ENCODE measurements around the gene MYLK4. TPM values are rescaled to one million over a fixed set of nuclear protein-coding genes. Genes with fewer than 3 reads are reported as not detected.

MYLK4 gene
- total and polyA plus RNA-seq, 4 donors, result 0.07 to 0.65 (median 0.39) TPM

DNA sequence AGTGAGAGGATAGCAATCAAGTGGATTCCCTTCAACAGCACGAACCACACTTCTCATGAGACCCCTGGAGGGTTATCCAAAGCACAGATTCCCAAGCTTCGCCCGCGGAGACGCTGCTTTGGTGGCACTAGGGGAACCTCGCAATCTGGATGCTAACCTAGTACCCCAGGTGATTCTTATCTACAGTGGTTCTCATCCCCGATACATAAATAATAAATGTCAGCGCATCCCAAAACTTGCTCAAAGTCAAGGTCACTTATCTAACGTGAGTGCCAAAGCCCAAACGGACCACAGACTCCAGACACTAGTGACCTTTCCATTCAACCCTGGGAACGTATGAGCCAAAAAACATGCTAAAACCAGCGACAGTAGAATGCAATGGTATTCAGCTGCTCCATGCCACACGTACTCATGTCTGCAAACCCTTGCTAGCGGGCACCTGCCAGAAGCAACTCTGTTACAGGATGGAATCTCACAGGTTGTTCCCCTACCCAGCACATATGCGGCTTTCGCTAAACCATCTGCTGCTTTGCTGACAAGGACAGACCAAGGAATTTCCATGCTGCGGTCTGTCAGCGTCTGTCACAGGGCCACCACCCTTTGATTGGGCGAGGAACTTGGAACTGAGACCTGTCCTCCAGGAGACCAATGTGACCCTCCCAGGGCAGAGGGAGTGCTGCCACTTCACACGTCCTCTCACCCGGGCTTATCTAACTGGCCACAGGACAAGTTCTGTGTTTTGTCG is 16.8 kb downstream of the MYLK4 start:
- Histone ChIP-seq H3K4me3 (ENCODE audit: low read depth in 1 of 3, low read length in 3 of 3) (no peak overlapping the region), H3K36me3 (ENCODE audit: control insufficient read depth in 4 of 4, insufficient read depth in 3 of 4, low read depth in 1 of 4, low read length in 3 of 4) (no peaks in the 10 kb centered on the region), H3K27ac (ENCODE audit: low read depth in 1 of 2, low read length in 2 of 2) (no peak overlapping the region), H3K9ac (ENCODE audit: low read depth in 1 of 2, low read length in 2 of 2) (no peak overlapping the region), H3K9me3 (ENCODE audit: control insufficient read depth in 4 of 4, low read length in 3 of 4) (no peaks in the 10 kb centered on the region), H3K4me1 (ENCODE audit: control insufficient read depth in 4 of 4, insufficient read depth in 4 of 4, low read length in 3 of 4) (no peaks in the 10 kb centered on the region), H3K27me3 (ENCODE audit: control insufficient read depth in 4 of 4, insufficient read depth in 4 of 4, low read length in 3 of 4) (no peaks in the 10 kb centered on the region)
- no peak for TF ChIP-seq HNF4A (conservative IDR thresholded peaks at IDR 0.05)
- no peak for TF ChIP-seq ZBTB33 (IDR thresholded peaks at IDR 0.05)
- TF ChIP-seq FOXA2 (IDR thresholded peaks at IDR 0.05), result no peak
- no peak for DNase-seq (ENCODE audit: low spot score)
- WGBS, result 89% methylated on average over 22 of the region's 22 CpGs

- H3K27me3 ChIP-seq (ENCODE audit: control insufficient read depth in 4 of 4, insufficient read depth in 4 of 4, low read length in 3 of 4), result no peaks in the 10 kb centered on the region
- DNase-seq (ENCODE audit: low spot score), result no peak
- no peak overlapping the region for H3K27ac ChIP-seq (ENCODE audit: low read depth in 1 of 2, low read length in 2 of 2)
- WGBS, result 82% methylated on average over 5 of the region's 5 CpGs
- H3K9me3 ChIP-seq (ENCODE audit: control insufficient read depth in 4 of 4, low read length in 3 of 4), result no peaks in the 10 kb centered on the region
- no peaks in the 10 kb centered on the region for H3K36me3 ChIP-seq (ENCODE audit: control insufficient read depth in 4 of 4, insufficient read depth in 3 of 4, low read depth in 1 of 4, low read length in 3 of 4)
- no peak overlapping the region for H3K9ac ChIP-seq (ENCODE audit: low read depth in 1 of 2, low read length in 2 of 2)
- TF ChIP-seq FOXA2 (IDR thresholded peaks at IDR 0.05), result no peak
- TF ChIP-seq GABPA (IDR thresholded peaks at IDR 0.05 in 1 of 2, conservative IDR thresholded peaks at IDR 0.05 in 1 of 2), result no peak
- TF ChIP-seq HNF4G (IDR thresholded peaks at IDR 0.05), result no peak
- TF ChIP-seq, protein P1, sequence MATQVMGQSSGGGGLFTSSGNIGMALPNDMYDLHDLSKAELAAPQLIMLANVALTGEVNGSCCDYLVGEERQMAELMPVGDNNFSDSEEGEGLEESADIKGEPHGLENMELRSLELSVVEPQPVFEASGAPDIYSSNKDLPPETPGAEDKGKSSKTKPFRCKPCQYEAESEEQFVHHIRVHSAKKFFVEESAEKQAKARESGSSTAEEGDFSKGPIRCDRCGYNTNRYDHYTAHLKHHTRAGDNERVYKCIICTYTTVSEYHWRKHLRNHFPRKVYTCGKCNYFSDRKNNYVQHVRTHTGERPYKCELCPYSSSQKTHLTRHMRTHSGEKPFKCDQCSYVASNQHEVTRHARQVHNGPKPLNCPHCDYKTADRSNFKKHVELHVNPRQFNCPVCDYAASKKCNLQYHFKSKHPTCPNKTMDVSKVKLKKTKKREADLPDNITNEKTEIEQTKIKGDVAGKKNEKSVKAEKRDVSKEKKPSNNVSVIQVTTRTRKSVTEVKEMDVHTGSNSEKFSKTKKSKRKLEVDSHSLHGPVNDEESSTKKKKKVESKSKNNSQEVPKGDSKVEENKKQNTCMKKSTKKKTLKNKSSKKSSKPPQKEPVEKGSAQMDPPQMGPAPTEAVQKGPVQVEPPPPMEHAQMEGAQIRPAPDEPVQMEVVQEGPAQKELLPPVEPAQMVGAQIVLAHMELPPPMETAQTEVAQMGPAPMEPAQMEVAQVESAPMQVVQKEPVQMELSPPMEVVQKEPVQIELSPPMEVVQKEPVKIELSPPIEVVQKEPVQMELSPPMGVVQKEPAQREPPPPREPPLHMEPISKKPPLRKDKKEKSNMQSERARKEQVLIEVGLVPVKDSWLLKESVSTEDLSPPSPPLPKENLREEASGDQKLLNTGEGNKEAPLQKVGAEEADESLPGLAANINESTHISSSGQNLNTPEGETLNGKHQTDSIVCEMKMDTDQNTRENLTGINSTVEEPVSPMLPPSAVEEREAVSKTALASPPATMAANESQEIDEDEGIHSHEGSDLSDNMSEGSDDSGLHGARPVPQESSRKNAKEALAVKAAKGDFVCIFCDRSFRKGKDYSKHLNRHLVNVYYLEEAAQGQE (IDR thresholded peaks at IDR 0.05), result no peak
- no peak for TF ChIP-seq HNF4A (conservative IDR thresholded peaks at IDR 0.05)
- TF ChIP-seq JUND (IDR thresholded peaks at IDR 0.05), result no peak
- no peak for TF ChIP-seq ZBTB33 (IDR thresholded peaks at IDR 0.05)
- TF ChIP-seq NR2F2 (IDR thresholded peaks at IDR 0.05), result no peak
- no peak for TF ChIP-seq TAF1 (conservative IDR thresholded peaks at IDR 0.05)
- TF ChIP-seq, protein P2, sequence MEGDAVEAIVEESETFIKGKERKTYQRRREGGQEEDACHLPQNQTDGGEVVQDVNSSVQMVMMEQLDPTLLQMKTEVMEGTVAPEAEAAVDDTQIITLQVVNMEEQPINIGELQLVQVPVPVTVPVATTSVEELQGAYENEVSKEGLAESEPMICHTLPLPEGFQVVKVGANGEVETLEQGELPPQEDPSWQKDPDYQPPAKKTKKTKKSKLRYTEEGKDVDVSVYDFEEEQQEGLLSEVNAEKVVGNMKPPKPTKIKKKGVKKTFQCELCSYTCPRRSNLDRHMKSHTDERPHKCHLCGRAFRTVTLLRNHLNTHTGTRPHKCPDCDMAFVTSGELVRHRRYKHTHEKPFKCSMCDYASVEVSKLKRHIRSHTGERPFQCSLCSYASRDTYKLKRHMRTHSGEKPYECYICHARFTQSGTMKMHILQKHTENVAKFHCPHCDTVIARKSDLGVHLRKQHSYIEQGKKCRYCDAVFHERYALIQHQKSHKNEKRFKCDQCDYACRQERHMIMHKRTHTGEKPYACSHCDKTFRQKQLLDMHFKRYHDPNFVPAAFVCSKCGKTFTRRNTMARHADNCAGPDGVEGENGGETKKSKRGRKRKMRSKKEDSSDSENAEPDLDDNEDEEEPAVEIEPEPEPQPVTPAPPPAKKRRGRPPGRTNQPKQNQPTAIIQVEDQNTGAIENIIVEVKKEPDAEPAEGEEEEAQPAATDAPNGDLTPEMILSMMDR (IDR thresholded peaks at IDR 0.05; ENCODE audit: low read depth, low read length, missing input control), result no peak
- no peak for TF ChIP-seq YY1 (IDR thresholded peaks at IDR 0.05)
- no peak for TF ChIP-seq RXRA (IDR thresholded peaks at IDR 0.05)
- TF ChIP-seq SP1 (IDR thresholded peaks at IDR 0.05), result no peak
- no peak for TF ChIP-seq FOXA1 (IDR thresholded peaks at IDR 0.05)
- TF ChIP-seq EGR1 (IDR thresholded peaks at IDR 0.05; ENCODE audit: low read depth in 2 of 2), result no peak
- TF ChIP-seq RAD21 (IDR thresholded peaks at IDR 0.05), result no peak
- no peak for TF ChIP-seq MAX (IDR thresholded peaks at IDR 0.05)
- no peak for TF ChIP-seq ATF3 (IDR thresholded peaks at IDR 0.05)
- no peak overlapping the region for H3K4me3 ChIP-seq (ENCODE audit: low read depth in 1 of 3, low read length in 3 of 3)
- no peaks in the 10 kb centered on the region for H3K4me1 ChIP-seq (ENCODE audit: control insufficient read depth in 4 of 4, insufficient read depth in 4 of 4, low read length in 3 of 4)
These were observed 17.4 kb downstream of the MYLK4 start for GRCh38 chr6:2733324-2733723.
